GM21529 (cell line): ENCODE measurements around the gene TMEM59.
"Not testable (repeated sequence)": the region's sequence is repeated elsewhere in the genome, so short reads cannot be mapped to it uniquely, and the experiment has no call there.

Source experiments
- ATAC-seq: cut with Tn5 transposase; IDR thresholded peaks from one replicate; pipeline ENCODE4 v1.9.1; 2021; ENCODE audit not compliant: unreplicated experiment

The TMEM59 gene

DNA sequence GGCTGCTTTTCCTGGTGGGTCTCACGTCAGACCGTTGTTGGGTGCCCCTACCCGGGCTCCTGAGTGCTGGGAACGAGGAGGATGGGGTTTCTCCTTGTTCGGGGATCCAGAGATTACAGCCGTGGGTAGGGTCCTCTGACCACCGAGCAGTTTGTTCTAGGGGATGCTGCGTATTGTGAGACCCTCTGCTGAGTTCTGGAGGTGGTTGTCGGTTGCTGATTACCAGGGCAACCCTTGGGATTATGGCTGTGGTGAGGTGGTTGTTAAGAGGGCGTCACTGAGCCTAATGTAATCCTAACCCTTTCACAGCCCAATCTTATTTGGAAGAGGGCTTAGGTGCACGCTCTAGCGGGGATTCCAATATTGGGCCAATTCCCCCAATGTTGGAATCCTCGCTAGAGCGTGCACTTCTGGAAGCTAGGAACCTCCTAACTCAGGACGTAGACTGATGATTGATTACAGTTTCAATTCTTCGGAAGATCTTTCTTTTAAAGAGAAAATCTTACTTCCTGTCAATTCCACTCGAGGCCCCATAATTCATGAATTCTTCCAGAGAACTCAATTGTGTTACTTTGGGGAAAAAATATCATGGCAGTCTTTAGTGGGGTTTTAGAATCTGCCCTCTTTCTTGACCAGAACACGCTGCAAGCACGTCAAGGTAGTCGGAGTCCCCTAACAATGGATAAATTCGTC lies 887 bp upstream of the TMEM59 start:
- ATAC-seq, result no peak

DNA sequence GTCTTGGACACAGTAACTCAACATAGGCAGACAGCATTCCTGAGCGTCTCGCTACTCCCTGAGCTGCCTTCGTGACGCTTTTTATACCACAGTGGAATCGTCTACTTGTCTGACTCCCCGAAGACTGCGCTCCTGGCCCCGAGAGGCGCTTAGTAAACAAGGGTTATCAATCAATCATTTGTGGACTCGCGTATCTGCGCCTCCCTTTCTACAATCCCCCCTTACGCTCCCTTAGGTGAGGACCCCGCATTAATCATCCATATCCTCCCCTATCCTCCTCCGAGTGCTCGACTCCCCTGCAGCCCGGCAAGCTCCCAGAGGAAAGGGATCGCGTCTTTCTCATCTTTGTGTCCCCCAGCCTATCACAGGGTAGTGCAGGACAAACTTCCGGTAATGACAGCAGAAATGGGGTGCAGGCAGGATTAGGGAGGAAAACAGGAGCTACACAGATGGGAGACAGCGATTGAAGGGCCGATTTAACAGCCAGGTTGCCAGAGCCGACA lies 522 bp downstream of the TMEM59 start:
- peak; percentile 28 for ATAC-seq

DNA sequence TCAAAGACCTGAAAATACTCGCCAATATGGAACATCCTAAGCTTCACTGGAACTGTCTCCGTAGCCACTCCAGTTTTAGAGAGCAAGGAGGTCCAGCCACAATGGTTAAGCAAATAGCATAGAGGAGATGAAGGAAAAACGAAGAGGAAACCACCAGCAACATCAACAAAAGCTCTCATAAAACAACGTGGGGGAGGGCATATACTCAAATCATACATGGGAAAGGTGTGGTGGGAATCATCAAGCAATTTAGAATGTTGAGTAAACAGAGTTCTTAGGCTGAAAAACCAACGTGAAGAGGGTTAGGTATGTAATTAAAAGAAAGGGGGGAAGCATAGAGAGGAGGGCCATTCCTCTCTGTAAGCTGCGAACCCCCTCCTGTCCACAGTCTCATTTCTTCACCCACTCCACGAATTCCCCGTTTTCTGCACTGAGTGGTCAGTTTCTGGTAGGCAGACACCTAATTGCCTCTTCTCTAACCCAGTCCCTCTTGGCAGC lies 1.0 kb downstream of the TMEM59 start:
- ATAC-seq, result no peak

DNA sequence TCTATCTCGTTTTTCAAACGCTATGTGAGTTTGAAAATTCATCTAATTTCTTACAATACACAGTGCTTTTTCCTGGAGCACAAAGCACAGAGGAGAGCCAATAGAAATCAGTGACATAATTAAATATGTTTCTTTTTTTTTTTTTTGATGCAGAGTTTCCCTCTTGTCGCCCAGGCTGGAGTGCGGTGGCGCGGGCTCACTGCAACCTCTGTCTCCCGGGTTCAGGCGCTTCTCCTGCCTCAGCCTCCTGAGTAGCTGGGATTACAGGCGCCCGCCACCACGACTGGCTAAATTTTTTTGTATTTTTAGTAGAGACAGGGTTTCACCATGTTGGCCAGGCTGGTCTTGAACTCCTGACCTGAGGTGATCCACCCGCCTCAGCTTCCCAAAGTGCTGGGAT lies 2.6 kb downstream of the TMEM59 start:
- ATAC-seq, result not testable (repeated sequence)

DNA sequence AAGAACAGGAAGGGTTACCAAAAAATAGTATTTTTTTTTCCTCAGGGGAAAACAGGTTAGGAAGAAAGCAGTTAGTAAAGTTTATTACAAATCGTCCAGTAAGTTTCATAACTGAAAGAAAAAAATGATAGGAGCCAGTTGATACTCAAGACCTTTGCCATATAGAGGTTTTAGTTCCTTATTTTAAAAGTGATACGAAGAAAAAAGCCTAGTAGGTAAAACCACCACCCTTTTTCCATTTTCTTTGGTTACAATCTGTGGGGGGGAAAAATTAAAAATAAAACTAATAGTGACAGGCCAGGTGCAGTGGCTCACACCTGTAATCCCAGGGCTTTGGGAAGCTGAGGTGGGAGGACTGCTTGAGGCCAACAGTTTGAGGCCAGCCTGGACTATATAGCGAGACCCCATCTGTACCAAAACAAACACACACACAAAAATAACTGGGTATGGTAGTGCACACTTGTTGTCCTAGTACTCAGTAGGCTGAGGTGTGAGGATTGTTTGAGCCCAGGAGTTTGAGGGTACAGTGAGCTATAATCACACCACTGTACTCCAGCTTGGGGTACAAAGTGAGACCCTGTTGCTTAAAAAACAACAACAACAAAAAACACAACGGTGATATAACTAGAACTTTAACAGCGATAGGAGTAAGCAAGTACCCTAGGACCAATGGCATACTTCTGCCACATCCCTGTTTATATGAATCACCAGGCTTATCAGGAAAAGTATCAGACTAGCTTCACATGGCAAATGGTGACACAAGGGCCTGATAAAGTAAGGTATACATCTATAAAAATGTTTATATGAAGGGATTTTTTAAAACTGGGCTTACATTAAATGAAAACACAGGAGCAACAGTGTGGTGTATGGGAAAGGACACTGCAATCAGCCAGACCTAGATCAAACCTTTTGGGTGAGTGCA lies 5.4 kb downstream of the TMEM59 start:
- no peak for ATAC-seq

DNA sequence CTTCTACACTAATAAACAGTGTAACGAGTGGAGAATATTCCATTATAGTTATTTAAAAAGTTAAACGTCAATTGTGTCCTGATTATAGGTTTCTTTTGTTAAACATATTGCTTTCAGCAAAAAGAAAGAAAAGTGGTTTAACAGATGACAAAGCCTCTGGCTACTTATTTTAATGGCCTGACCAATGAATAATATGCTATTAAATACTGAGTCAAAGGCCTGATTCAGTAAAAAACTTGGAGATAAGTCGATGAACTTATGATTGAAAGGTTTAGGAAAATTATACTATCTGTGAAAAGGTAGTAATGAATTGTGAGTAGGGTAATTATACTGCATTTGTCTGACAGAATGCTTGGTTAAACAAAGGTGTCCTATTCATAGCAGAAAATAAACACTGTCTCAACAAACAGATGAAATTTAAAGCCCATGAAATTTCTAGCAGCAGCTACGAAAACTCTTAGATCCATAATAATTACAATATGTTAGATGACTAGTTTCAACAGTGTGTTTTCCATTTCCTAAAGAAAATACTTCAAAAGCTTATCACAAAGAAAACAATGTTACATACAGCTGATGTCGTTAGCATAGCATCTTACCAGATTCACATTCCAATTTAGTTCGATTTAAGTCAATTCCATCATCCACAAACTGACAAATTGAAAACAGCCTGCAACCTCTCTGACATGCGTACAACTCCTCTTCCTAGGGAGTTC lies 6.2 kb downstream of the TMEM59 start:
- no peak for ATAC-seq

DNA sequence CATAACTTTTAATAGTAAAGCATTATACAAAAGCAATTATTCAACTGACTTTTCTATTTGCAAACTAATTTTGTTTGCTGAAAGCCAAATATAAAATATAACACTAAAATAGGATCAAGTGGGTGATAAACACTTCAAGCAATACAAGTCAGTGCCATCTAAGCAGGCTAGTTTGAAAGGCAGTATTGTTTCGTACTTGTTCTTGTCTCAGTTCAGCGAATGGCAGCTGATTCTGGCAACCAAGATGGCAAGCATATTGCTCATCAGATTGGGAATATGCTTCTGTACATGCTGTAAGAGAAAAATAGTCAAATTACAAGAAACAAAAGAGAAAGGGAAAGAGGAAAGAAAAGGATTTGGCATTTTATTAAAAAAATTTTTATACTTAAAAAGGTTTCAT lies 7.5 kb downstream of the TMEM59 start:
- ATAC-seq, result no peak

DNA sequence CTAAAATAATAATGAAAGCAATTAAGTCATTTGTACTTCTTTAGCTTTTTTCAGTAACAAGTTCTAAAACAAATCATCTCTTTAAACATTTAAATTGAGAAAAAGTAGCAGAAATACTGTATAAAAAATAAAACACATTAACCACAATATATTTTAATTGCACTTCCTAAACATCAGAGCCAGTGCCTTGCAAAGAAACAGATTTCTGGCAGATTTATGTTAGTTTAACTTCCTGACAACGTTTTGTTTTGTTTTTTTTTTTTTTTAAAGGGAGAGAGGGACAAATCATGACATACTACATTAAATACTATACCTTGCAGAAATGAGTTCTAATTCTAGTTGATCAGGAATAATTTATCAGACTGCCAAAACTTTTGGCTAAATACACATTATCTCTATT lies 11.2 kb downstream of the TMEM59 start:
- no peak for ATAC-seq

DNA sequence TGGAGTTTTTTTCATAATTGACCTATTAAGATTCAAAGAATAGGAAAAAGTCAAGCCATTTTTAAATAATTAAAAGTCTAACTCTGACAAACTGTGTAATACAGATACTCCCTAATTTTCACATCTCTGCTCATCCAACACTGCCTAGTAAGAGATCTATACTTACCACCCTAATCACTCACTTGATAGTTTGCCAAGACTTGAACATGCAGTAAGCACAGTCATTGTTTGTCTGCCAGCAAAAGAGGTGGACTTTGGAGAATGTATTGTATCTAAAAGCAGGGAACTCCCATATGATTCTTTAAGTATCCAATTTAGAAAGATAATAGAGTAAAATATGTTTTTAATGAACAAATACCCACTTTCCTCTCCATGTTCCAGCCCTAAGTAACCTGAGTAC lies 15.5 kb downstream of the TMEM59 start:
- no peak for ATAC-seq

DNA sequence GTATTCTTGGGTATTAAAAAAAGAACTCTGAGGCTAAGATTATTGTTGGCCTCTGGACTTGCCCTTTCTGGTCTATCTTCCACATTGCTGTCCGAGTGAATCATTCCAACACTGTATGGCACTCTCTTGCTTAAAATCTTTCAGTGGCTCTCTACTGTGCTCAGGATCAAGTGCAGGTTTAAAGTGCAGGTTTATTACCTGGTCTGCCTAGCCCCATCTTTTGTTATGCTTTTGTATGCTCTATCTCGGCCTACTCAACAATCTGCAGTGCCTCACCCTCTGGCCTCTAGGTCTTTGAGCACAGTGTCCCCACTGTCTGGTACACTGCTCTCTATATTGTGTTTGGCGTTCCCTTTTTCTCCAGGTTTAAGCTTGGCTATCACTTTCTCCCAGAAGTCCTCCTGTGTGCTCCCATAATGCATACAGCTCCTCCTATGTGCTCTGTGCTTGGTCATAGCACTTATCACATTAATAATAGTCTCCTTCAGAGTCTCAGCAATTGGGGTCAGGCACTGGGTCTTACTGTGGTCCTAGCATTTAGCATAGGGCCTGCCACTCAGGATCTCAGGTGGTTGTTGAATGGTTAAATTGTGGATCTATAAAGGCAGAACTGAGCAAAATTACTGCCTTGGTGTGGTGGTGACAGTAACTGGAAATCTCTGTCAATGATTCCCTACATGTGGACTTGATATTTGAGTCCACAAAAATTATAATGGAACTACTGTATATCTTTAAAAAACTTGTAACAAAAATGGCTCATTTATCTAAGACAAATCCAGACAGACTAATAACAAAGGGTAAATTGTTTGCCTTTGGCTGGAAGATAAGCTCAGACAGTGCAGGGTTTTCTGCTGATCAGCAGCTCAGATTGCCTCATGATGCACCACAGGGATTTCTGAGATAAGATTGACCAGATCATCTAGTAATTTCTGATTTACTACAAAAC lies 24.4 kb downstream of the TMEM59 start:
- no peak for ATAC-seq

DNA sequence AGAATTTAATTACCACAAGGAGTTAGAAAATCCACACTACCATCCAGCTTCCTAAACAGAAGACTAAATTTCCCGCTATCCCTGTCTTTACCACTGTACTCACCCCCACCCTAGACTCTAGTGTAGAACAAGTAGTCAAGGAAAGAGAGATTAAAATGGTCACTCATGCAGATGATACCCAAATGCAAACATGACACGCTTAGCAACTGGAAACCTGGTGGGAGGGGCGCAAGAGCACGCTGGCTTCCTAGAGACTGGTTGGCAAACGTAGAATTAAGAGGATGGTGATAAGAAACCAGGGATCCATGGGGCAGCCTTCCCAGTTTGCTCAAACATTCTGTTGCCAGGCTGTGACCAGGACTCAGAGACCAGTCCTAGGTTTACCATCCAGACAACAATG lies 25.2 kb downstream of the TMEM59 start:
- no peak for ATAC-seq

DNA sequence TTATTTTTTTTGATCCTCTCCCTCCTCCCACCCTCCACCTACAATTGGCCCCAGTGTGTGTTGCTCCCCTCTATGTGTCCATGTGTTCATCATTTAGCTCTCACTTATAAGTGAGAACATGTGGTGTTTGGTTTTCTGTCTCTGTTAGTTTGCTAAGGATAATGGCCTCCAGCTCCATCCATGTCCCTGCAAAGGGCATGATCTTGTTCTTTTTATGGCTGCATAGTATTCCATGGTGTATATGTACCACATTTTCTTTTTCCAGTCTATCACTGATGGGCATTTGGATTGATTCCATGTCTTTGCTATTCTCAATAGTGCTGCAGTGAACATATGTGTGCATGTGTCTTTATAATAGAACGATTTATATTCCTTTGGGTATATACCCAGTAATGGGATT lies 28.2 kb downstream of the TMEM59 start:
- ATAC-seq, result not testable (repeated sequence)

DNA sequence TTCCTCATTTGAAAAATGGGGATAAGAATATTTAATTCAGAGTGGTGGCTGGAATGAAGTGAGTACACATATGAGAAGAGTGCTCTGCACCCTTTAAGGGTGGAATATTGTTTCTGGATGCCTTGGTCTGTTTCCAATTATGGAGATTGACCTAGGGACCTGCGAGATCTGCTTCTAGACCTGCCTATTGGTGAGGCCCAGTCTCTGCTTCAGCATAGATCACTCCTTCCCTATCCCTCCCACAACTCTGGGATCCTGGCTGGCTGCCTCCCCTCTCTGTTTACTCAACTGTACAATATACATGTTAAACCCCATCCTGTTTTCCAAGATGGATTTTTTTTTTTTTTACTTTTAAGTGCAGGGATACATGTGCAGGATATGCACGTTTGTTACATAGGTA lies 28.6 kb downstream of the TMEM59 start:
- ATAC-seq, result no peak

DNA sequence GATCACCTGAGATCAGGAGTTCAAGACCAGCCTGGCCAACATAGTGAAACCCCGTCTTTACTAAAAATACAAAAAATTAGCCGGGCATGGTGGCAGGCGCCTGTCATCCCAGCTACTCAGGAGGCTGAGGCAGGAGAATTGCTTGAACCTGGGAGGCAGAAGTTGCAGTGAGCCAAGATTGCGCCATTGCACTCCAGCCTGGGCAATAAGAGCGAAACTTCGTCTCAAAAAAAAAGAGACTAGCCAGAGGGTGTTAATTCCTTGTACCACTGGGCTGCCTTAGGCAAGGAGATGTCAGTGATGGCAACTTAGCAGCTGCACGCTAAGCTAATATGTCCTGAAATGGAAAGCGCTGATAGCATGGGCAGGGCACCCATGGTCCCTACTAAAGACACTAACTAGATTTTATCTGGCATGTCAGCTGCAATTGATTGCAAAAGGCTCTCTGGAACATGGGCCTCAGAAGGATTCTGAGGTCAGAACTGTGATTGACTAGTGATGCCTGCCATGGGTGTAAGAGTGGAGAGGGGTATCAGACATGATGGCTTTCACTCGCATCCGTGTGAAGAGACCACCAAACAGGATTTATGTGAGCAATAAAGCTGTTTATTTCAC lies 33.3 kb downstream of the TMEM59 start:
- not testable (repeated sequence) for ATAC-seq

DNA sequence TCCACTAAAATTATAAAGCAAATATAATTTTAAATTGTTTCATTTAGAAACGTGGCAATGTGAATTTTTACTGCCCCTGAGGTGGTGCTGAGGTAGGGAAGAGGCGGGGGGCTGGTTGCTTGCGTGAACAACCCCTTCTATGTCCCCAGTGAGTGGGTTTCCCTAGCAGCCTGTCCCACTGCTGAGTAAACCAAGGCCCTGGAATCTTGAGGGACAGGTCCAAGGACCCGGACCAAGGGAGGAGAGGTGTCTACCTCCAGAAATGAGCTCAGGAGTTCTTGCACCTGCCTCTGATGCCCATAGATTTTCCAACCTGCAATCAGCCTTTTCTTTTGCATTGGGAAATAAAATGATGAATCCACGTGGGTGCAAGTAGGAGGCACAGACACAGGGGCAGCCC lies 34.4 kb downstream of the TMEM59 start:
- no peak for ATAC-seq

DNA sequence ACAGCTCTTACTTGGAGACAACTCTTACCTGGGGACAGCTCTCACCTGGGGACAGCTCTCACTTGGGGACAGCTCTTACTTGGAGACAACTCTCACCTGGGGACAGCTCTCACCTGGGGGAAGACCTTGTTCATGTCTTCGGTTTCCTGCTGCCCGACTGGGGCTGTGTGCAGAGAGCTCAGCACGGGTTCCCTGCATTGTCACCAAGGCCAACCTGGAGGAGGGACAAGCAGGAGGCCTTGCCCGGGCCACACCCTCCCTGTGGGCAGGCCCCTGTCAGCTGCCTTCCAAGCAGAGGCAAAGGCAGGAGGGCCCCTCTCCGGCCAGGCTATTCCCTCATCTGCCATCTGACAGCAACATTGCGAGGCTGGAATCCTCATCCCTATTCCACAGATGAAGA lies 35.0 kb downstream of the TMEM59 start, which contains the start of gene LDLRAD1:
LDLRAD1 (minus strand) TSS at position 208 of the 400 bp plus-strand sequence; CDS start at position 134, 74 bp downstream.
- ATAC-seq, result no peak

DNA sequence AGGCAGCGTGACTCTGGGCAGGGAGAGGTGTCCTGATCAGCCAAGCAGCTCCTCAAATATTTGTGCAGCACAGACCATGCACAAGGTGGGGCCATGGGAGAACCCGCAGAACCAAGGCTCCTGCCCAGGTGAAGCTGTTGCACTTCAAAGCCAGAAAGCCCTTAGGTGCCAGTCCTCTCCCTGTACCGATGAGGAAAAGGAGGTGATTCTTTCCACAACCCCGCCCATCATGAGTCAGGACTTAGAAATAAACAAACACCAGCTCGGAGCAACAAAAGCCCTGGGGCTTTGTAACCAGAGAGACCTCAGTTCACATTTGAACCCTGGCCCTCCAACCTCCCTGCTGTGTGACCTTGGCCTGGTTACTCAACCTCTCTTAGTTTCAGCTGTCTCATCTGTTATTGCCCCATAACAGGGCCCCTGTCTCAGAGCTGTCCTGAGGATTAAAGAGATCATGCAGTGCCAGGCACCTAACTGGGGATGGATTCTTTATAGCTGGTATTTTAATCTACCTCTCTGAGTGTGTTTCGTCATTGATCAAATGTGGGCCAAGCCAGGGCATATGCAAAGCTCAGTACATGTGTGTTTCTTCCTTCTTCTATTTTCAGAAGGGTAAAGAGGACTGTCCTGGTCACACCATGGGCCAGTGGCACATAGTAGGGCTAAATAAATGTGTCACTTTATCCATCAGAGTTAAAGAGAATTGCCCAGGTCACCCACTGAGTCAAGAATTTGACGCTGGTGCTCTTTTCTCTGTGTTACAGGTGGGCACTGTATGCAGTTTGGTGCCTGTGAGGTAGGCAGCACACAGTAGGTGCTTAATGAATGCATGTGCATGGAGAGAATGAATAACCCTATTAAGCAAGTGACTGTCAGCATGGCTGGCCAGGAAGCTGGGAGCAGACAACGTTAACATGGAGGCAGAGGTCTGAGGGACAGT lies 36.4 kb downstream of the TMEM59 start:
- ATAC-seq, result no peak

DNA sequence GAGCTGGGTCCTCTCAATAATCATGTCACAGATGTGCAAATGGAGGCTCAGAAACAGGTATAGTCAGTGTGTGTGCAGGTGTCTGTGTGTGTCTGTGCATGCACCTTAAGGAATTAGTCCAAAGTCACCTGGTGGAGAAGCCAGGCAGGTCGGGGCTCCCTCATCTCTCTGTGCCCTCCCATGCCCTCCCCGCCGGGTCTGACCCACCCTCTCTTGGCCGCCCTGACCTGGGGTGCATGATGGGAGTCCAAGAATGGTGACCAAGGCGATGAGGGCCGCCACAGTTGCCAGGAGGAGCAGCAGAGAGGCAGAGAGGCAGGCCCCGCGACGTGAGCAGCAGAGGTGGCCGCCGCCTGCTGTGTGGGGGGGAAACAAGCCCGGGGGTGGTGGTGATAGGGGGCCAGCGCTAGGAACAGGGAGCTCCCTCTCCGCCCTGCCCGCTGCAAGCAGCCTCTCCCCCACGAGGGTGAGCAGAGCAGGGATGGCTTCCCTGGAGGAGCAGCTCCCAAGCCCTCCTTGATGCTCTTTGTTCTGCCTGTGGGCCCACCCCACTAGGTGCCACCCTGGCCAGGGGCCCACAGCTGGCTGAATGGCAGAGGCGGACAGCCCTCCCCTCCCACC lies 38.9 kb downstream of the TMEM59 start:
- ATAC-seq, result no peak
